ENCODE measurements around the gene FRMD8.

Gene FRMD8

DNA sequence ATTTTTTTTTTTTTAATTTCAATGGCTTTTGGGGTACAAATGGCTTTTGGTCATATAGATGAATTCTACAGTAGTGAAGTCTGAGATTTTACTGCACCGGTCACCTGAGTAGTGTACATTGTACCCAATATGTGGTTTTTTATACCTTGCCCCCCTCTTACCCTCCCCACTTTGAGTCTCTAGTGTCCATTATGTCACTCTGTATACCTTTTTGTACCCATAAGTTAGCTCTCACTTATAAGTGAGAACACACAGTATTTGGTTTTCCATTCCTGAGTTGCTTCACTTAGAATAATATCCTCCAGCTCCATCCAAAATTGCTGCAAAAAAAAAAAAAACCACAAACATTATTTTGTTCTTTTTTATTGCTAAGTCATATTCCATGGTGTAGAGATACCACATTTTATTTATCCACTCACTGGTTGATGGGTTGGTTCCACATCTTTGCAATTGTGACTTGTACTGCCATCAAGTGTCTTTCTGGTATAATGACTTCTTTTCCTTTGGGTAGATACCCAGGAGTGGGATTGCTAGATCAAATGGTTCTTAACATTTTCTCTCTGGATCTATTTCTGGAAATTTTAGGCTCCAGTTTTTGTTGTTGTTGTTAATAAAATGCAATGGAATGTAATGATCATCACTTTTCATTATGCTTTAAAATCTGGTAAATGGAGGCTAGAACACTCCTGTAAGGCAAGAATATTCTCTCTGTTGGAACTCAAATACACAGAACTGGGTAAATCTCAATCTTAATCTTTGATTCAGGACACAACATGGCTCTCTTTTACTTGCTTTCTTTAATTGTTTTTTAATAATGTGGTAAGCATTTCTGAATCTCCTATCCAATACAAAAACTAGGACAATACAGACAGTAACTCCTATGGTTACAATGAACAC, 46.5 kb downstream of the FRMD8 start:
- H3K36me3 ChIP-seq (ENCODE audit: insufficient read depth, low read depth, low read length), result no peaks in the 10 kb centered on the region; the same call in 1 of the 2 replicates
- no peak overlapping the region for H3K9ac ChIP-seq (ENCODE audit: low read depth, low read length)
- H3K27me3 ChIP-seq (ENCODE audit: insufficient read depth, low read length), result no peaks in the 10 kb centered on the region
- H3K27ac ChIP-seq (ENCODE audit: low read length), result no peak overlapping the region
- no peaks in the 10 kb centered on the region for H3K9me3 ChIP-seq (ENCODE audit: insufficient read depth, low read depth, low read length)
- peaks cover 15% of the 10 kb centered on the region for H3K4me1 ChIP-seq (ENCODE audit: insufficient read depth, low read length)
- no peak overlapping the region for H3K4me3 ChIP-seq (ENCODE audit: low read length)

- H3K9me3 ChIP-seq (ENCODE audit: insufficient read depth, low read depth, low read length), result no peaks in the 10 kb centered on the region
- peaks cover 10% of the 10 kb centered on the region; the same call in 1 of the 2 replicates for H3K4me1 ChIP-seq (ENCODE audit: insufficient read depth, low read length)
- H3K9ac ChIP-seq (ENCODE audit: low read depth, low read length), result no peak overlapping the region
- H3K27me3 ChIP-seq (ENCODE audit: insufficient read depth, low read length), result no peaks in the 10 kb centered on the region
- H3K4me3 ChIP-seq (ENCODE audit: low read length), result no peak overlapping the region
- no peaks in the 10 kb centered on the region; the same call in 1 of the 2 replicates for H3K36me3 ChIP-seq (ENCODE audit: insufficient read depth, low read depth, low read length)
- H3K27ac ChIP-seq (ENCODE audit: low read length), result no peak overlapping the region
These were observed 47.2 kb downstream of the FRMD8 start for GRCh38 chr11:65433657-65434056.

DNA sequence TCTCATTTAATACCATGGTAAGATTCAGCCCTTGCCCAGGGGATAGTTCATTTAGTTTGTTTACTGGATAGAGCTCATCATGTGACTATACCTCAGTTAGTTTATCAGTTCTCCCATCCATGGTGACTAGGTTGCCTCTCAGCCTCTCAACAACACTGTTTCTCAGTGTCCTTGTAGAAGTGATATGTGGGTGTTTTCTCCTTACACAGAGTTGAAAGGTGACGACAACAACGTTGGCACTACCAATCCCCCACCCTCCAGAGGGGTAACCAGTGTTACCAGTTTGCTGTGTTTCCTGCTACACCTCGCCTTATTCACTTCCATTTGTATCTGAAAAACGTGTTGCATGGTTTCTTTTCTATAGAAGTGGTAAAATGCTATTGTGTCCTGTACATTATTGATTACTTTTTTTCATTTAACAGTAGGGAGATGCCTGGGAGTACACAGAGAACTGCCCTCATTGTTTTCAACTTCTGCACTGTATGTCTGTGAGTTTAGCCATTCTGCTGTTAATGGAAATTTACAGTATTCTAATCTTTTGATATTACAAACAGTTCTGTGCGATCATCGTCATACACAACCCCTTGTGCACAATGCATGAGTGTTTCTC, 47.7 kb downstream of the FRMD8 start:
- no peak overlapping the region for H3K4me3 ChIP-seq (ENCODE audit: low read length)
- no peaks in the 10 kb centered on the region; the same call in 1 of the 2 replicates for H3K36me3 ChIP-seq (ENCODE audit: insufficient read depth, low read depth, low read length)
- peaks cover 6% of the 10 kb centered on the region; the same call in 1 of the 2 replicates for H3K4me1 ChIP-seq (ENCODE audit: insufficient read depth, low read length)
- no peaks in the 10 kb centered on the region for H3K27me3 ChIP-seq (ENCODE audit: insufficient read depth, low read length)
- no peak overlapping the region for H3K9ac ChIP-seq (ENCODE audit: low read depth, low read length)
- H3K9me3 ChIP-seq (ENCODE audit: insufficient read depth, low read depth, low read length), result no peaks in the 10 kb centered on the region
- H3K27ac ChIP-seq (ENCODE audit: low read length), result no peak overlapping the region

DNA sequence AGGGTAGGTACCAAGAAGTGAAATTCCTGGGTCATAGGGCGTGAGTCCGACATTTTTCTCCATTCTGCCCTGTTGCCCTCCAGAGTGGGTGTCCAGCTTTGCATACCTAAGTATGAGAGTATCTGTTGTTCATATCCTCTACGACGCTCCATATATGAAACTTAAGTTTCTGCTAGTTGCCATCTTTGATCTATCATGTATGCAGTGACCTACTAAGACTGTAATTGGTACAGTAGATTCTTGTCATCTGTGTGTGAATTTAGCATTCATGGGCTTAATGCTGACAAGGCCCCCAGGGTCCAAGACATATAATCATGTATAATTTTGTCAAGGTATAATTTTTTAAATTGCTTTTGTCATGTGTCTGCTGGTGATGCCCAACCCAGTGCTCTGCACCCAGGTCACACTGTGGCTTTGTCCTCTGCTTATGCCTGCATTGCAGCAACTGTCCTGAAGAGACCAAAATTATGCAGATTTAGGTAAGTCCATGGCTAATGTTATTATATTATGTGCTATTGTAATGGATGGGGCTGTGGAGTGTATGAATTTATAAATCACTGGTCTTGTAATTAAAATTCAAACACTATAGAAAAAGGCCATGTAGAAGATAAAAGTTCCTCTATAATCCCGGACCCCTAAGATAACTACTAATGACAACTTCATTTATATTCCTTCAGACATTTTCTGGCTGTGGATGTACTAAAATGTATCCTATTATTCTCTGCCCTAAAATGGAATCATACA, 48.4 kb downstream of the FRMD8 start:
- Histone ChIP-seq H3K9ac (ENCODE audit: low read depth, low read length) (no peak overlapping the region), H3K27ac (ENCODE audit: low read length) (no peak overlapping the region), H3K27me3 (ENCODE audit: insufficient read depth, low read length) (no peaks in the 10 kb centered on the region), H3K4me3 (ENCODE audit: low read length) (no peak overlapping the region), H3K36me3 (ENCODE audit: insufficient read depth, low read depth, low read length) (no peaks in the 10 kb centered on the region; the same call in 1 of the 2 replicates), H3K4me1 (ENCODE audit: insufficient read depth, low read length) (peaks cover 5% of the 10 kb centered on the region; the same call in 1 of the 2 replicates), H3K9me3 (ENCODE audit: insufficient read depth, low read depth, low read length) (no peaks in the 10 kb centered on the region)

GRCh38 chr11:65435411-65435931, 49.0 kb downstream of the FRMD8 start:
- Histone ChIP-seq H3K27me3 (ENCODE audit: insufficient read depth, low read length) (no peaks in the 10 kb centered on the region), H3K9ac (ENCODE audit: low read depth, low read length) (no peak overlapping the region), H3K9me3 (ENCODE audit: insufficient read depth, low read depth, low read length) (no peaks in the 10 kb centered on the region), H3K27ac (ENCODE audit: low read length) (no peak overlapping the region), H3K4me3 (ENCODE audit: low read length) (no peak overlapping the region), H3K4me1 (ENCODE audit: insufficient read depth, low read length) (no peaks in the 10 kb centered on the region), H3K36me3 (ENCODE audit: insufficient read depth, low read depth, low read length) (no peaks in the 10 kb centered on the region; the same call in 1 of the 2 replicates)

DNA sequence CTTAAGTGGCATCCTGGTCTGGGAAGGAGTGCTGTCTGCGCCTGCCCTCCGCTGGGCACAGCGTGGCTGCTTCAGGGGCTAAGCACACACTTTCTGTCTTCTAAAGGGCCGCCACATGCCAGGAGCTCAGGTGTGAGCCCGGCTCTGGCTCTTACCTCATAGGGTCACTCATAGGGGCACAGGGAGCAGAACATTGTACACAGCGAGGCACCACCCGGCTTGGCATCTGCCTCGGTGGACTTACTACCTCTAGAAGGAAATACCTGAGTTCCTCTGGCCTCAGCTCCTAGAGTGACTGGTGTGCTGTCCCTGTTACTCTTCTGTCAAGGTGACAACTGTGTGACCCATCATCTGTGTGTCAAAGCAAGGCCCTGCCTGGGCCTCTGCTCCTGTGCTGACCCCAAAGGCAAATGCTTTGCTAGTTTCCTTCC, 49.6 kb downstream of the FRMD8 start:
- no peak overlapping the region for H3K4me3 ChIP-seq (ENCODE audit: low read length)
- H3K4me1 ChIP-seq (ENCODE audit: insufficient read depth, low read length), result no peaks in the 10 kb centered on the region
- no peaks in the 10 kb centered on the region; the same call in 1 of the 2 replicates for H3K36me3 ChIP-seq (ENCODE audit: insufficient read depth, low read depth, low read length)
- H3K27me3 ChIP-seq (ENCODE audit: insufficient read depth, low read length), result no peaks in the 10 kb centered on the region
- H3K9me3 ChIP-seq (ENCODE audit: insufficient read depth, low read depth, low read length), result no peaks in the 10 kb centered on the region
- H3K27ac ChIP-seq (ENCODE audit: low read length), result no peak overlapping the region
- no peak overlapping the region for H3K9ac ChIP-seq (ENCODE audit: low read depth, low read length)

GRCh38 chr11:65436412-65437032, 50.1 kb downstream of the FRMD8 start:
- no peak overlapping the region for H3K27ac ChIP-seq (ENCODE audit: low read length)
- no peaks in the 10 kb centered on the region; the same call in 1 of the 2 replicates for H3K36me3 ChIP-seq (ENCODE audit: insufficient read depth, low read depth, low read length)
- no peak overlapping the region for H3K4me3 ChIP-seq (ENCODE audit: low read length)
- no peaks in the 10 kb centered on the region for H3K4me1 ChIP-seq (ENCODE audit: insufficient read depth, low read length)
- H3K9me3 ChIP-seq (ENCODE audit: insufficient read depth, low read depth, low read length), result no peaks in the 10 kb centered on the region
- no peak overlapping the region for H3K9ac ChIP-seq (ENCODE audit: low read depth, low read length)
- no peaks in the 10 kb centered on the region for H3K27me3 ChIP-seq (ENCODE audit: insufficient read depth, low read length)

- Histone ChIP-seq H3K36me3 (ENCODE audit: insufficient read depth, low read depth, low read length) (no peaks in the 10 kb centered on the region; the same call in 1 of the 2 replicates), H3K9me3 (ENCODE audit: insufficient read depth, low read depth, low read length) (no peaks in the 10 kb centered on the region), H3K9ac (ENCODE audit: low read depth, low read length) (no peak overlapping the region), H3K4me3 (ENCODE audit: low read length) (no peak overlapping the region), H3K27ac (ENCODE audit: low read length) (no peak overlapping the region), H3K4me1 (ENCODE audit: insufficient read depth, low read length) (no peaks in the 10 kb centered on the region; the same call in 1 of the 2 replicates), H3K27me3 (ENCODE audit: insufficient read depth, low read length) (no peaks in the 10 kb centered on the region)
These were observed 51.2 kb downstream of the FRMD8 start for GRCh38 chr11:65437436-65438227.

GRCh38 chr11:65438257-65439151, 52.1 kb downstream of the FRMD8 start:
- Histone ChIP-seq H3K27ac (ENCODE audit: low read length) (no peak overlapping the region), H3K9me3 (ENCODE audit: insufficient read depth, low read depth, low read length) (no peaks in the 10 kb centered on the region), H3K36me3 (ENCODE audit: insufficient read depth, low read depth, low read length) (no peaks in the 10 kb centered on the region; the same call in 1 of the 2 replicates), H3K27me3 (ENCODE audit: insufficient read depth, low read length) (no peaks in the 10 kb centered on the region), H3K9ac (ENCODE audit: low read depth, low read length) (no peak overlapping the region), H3K4me3 (ENCODE audit: low read length) (no peak overlapping the region), H3K4me1 (ENCODE audit: insufficient read depth, low read length) (no peaks in the 10 kb centered on the region; the same call in 1 of the 2 replicates)

Data from iPS-20b (cell line).